HCT116 (cell line): ENCODE data around the gene UNC93B1.

Experiments
- POLR2A ChIP-seq: IDR thresholded peaks from 2 replicates; pipeline ENCODE4 v1.7.0; 2011; ENCODE audit warnings: borderline replicate concordance; ENCODE audit not compliant: insufficient read depth, insufficient read length; ENCODE audit errors: extremely low read depth
- POLR2AphosphoS5 ChIP-seq: IDR thresholded peaks from 2 replicates; pipeline ENCODE4 v1.6.1; 2011; ENCODE audit warnings: mild to moderate bottlenecking, low read depth, low read length, moderate library complexity
- SP1 ChIP-seq: IDR thresholded peaks from 2 replicates; pipeline ENCODE4 v1.6.1; 2012; ENCODE audit warnings: low read depth
- SRF ChIP-seq: IDR thresholded peaks from 2 replicates; pipeline ENCODE4 v1.6.1; 2012; ENCODE audit warnings: low read depth
- TF ChIP-seq, protein P1 (sequence below): IDR thresholded peaks from 2 replicates; pipeline ENCODE4 v1.6.1; 2012; ENCODE audit warnings: low read depth
- TF ChIP-seq, protein P2 (sequence below), 3 experiments: fragments of 200-600 bp in 1 of 3; sonication (generic) in 1 of 3; IDR thresholded peaks in 2 of 3; conservative IDR thresholded peaks in 1 of 3; 2 replicates each; pipeline ENCODE4 v1.5.1; 2012 to 2017; ENCODE audit warnings: low read depth in 2 of 3, low read length in 2 of 3, antibody characterized with exemption in 1 of 3, borderline replicate concordance in 1 of 3, control low read depth in 1 of 3, mild to moderate bottlenecking in 1 of 3, mixed read lengths in 1 of 3, mixed run types in 1 of 3, moderate library complexity in 1 of 3; ENCODE audit not compliant: insufficient read depth in 1 of 3
- TF ChIP-seq, protein P3 (sequence below): IDR thresholded peaks from 2 replicates; pipeline ENCODE4 v1.6.1; 2011; ENCODE audit warnings: mild to moderate bottlenecking, low read length, moderate library complexity; ENCODE audit not compliant: insufficient replicate concordance; ENCODE audit errors: extremely low read depth

DNA sequence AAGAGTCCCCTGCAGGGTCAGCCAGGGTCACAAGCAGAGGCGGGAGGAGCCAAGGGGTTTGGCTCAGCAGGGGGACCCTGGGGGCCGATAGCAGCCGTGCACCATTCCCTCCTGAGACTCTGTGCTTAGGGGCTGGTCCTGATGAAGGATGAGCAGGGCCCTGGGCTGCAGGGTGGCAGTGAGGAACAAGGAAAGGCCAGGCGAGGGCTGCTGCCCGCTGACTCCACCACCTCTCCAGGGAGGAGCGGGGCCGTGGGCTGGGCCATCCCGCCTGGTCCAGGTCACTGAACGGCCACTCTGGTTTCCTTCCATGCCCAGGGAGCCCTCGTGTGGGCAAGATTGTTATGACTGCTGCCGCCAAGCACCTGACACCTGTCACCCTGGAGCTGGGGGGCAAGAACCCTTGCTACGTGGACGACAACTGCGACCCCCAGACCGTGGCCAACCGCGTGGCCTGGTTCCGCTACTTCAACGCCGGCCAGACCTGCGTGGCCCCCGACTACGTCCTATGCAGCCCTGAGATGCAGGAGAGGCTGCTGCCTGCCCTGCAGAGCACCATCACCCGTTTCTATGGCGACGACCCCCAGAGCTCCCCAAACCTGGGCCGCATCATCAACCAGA lies 17.4 kb upstream of the UNC93B1 start:
- TF ChIP-seq POLR2A (no peak), SRF (no peak), POLR2AphosphoS5 (no peak), SP1 (no peak)
- TF ChIP-seq, protein P1, sequence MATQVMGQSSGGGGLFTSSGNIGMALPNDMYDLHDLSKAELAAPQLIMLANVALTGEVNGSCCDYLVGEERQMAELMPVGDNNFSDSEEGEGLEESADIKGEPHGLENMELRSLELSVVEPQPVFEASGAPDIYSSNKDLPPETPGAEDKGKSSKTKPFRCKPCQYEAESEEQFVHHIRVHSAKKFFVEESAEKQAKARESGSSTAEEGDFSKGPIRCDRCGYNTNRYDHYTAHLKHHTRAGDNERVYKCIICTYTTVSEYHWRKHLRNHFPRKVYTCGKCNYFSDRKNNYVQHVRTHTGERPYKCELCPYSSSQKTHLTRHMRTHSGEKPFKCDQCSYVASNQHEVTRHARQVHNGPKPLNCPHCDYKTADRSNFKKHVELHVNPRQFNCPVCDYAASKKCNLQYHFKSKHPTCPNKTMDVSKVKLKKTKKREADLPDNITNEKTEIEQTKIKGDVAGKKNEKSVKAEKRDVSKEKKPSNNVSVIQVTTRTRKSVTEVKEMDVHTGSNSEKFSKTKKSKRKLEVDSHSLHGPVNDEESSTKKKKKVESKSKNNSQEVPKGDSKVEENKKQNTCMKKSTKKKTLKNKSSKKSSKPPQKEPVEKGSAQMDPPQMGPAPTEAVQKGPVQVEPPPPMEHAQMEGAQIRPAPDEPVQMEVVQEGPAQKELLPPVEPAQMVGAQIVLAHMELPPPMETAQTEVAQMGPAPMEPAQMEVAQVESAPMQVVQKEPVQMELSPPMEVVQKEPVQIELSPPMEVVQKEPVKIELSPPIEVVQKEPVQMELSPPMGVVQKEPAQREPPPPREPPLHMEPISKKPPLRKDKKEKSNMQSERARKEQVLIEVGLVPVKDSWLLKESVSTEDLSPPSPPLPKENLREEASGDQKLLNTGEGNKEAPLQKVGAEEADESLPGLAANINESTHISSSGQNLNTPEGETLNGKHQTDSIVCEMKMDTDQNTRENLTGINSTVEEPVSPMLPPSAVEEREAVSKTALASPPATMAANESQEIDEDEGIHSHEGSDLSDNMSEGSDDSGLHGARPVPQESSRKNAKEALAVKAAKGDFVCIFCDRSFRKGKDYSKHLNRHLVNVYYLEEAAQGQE, result no peak
- TF ChIP-seq, protein P2, sequence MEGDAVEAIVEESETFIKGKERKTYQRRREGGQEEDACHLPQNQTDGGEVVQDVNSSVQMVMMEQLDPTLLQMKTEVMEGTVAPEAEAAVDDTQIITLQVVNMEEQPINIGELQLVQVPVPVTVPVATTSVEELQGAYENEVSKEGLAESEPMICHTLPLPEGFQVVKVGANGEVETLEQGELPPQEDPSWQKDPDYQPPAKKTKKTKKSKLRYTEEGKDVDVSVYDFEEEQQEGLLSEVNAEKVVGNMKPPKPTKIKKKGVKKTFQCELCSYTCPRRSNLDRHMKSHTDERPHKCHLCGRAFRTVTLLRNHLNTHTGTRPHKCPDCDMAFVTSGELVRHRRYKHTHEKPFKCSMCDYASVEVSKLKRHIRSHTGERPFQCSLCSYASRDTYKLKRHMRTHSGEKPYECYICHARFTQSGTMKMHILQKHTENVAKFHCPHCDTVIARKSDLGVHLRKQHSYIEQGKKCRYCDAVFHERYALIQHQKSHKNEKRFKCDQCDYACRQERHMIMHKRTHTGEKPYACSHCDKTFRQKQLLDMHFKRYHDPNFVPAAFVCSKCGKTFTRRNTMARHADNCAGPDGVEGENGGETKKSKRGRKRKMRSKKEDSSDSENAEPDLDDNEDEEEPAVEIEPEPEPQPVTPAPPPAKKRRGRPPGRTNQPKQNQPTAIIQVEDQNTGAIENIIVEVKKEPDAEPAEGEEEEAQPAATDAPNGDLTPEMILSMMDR (IDR thresholded peaks at IDR 0.05 in 2 of 3, conservative IDR thresholded peaks at IDR 0.05 in 1 of 3; ENCODE audit: borderline replicate concordance in 1 of 3, insufficient read depth in 1 of 3, low read depth in 2 of 3, low read length in 2 of 3), result peak in 2 of 3 experiments; percentile 47 to 50; a peak in 4 of 6 replicates
- TF ChIP-seq, protein P3, sequence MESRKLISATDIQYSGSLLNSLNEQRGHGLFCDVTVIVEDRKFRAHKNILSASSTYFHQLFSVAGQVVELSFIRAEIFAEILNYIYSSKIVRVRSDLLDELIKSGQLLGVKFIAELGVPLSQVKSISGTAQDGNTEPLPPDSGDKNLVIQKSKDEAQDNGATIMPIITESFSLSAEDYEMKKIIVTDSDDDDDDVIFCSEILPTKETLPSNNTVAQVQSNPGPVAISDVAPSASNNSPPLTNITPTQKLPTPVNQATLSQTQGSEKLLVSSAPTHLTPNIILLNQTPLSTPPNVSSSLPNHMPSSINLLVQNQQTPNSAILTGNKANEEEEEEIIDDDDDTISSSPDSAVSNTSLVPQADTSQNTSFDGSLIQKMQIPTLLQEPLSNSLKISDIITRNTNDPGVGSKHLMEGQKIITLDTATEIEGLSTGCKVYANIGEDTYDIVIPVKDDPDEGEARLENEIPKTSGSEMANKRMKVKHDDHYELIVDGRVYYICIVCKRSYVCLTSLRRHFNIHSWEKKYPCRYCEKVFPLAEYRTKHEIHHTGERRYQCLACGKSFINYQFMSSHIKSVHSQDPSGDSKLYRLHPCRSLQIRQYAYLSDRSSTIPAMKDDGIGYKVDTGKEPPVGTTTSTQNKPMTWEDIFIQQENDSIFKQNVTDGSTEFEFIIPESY, result no peak
